ENCODE data around the gene CSNK1G2. TPM values are rescaled to one million over a fixed set of nuclear protein-coding genes. Genes with fewer than 3 reads are reported as not detected.

CSNK1G2 gene
- polyA plus RNA-seq, 1 experiment: 22.9 TPM

GRCh38 chr19:1917146-1917545, 23.8 kb upstream of the CSNK1G2 start:
- no peaks in the 10 kb centered on the region for H3K27me3 ChIP-seq (ENCODE audit: control insufficient read depth, insufficient read depth, low read length)
- no peak overlapping the region for H3K27ac ChIP-seq (ENCODE audit: low read depth, low read length)
- CTCF ChIA-PET: interaction anchor here (4.3 kb wide), 1 partner anchor 13 kb away, joined by 15 read pairs; no protein-coding TSS in a partner anchor
- no peak for TF ChIP-seq CTCF (IDR thresholded peaks at IDR 0.05; ENCODE audit: low read depth, low read length)
- POLR2A ChIA-PET: no interaction called here
- H3K4me3 ChIP-seq (ENCODE audit: low read depth, low read length): no peak overlapping the region
- DNase-seq (ENCODE audit: low read depth, low spot score): no peak
- H3K9me3 ChIP-seq (ENCODE audit: control insufficient read depth, insufficient read depth, low read length): peaks cover 9% of the 10 kb centered on the region; the same call in 1 of the 2 replicates

- H3K27me3 ChIP-seq (ENCODE audit: control insufficient read depth, insufficient read depth, low read length): no peaks in the 10 kb centered on the region
- no peak overlapping the region for H3K4me3 ChIP-seq (ENCODE audit: low read depth, low read length)
- ChIA-PET CTCF (no interaction called here), POLR2A (interaction anchor here (0.7 kb wide), 1 partner anchor 27 kb away, joined by 3 read pairs; no protein-coding TSS in a partner anchor)
- H3K27ac ChIP-seq (ENCODE audit: low read depth, low read length): no peak overlapping the region
- TF ChIP-seq CTCF (IDR thresholded peaks at IDR 0.05; ENCODE audit: low read depth, low read length): no peak
- no peak for DNase-seq (ENCODE audit: low read depth, low spot score)
- H3K9me3 ChIP-seq (ENCODE audit: control insufficient read depth, insufficient read depth, low read length): peaks cover 13% of the 10 kb centered on the region; the same call in 1 of the 2 replicates
Measured at GRCh38 chr19:1917926-1918325, 23.0 kb upstream of the CSNK1G2 start.

GRCh38 chr19:1918975-1919374, 22.0 kb upstream of the CSNK1G2 start:
- peaks cover 11% of the 10 kb centered on the region; the same call in 1 of the 2 replicates for H3K9me3 ChIP-seq (ENCODE audit: control insufficient read depth, insufficient read depth, low read length)
- ChIA-PET POLR2A (no interaction called here), CTCF (no interaction called here)
- H3K27me3 ChIP-seq (ENCODE audit: control insufficient read depth, insufficient read depth, low read length): no peaks in the 10 kb centered on the region
- DNase-seq (ENCODE audit: low read depth, low spot score): no peak
- H3K4me3 ChIP-seq (ENCODE audit: low read depth, low read length): no peak overlapping the region
- no peak for TF ChIP-seq CTCF (IDR thresholded peaks at IDR 0.05; ENCODE audit: low read depth, low read length)
- H3K27ac ChIP-seq (ENCODE audit: low read depth, low read length): no peak overlapping the region

GRCh38 chr19:1920644-1921043, 20.3 kb upstream of the CSNK1G2 start:
- H3K27me3 ChIP-seq (ENCODE audit: control insufficient read depth, insufficient read depth, low read length): no peaks in the 10 kb centered on the region
- H3K4me3 ChIP-seq (ENCODE audit: low read depth, low read length): no peak overlapping the region
- ChIA-PET POLR2A (no interaction called here), CTCF (interaction anchor here (0.9 to 1.2 kb wide), 2 partner anchors 9 kb away, joined by 4 read pairs; no protein-coding TSS in a partner anchor)
- H3K9me3 ChIP-seq (ENCODE audit: control insufficient read depth, insufficient read depth, low read length): peaks cover 7% of the 10 kb centered on the region; the same call in 1 of the 2 replicates
- no peak for DNase-seq (ENCODE audit: low read depth, low spot score)
- H3K27ac ChIP-seq (ENCODE audit: low read depth, low read length): no peak overlapping the region
- TF ChIP-seq CTCF (IDR thresholded peaks at IDR 0.05; ENCODE audit: low read depth, low read length): no peak

GRCh38 chr19:1921326-1921725, 19.6 kb upstream of the CSNK1G2 start:
- no peak for TF ChIP-seq CTCF (IDR thresholded peaks at IDR 0.05; ENCODE audit: low read depth, low read length)
- ChIA-PET POLR2A (no interaction called here), CTCF (interaction anchor here (1.2 kb wide), 1 partner anchor 9 kb away, joined by 4 read pairs; no protein-coding TSS in a partner anchor)
- H3K27me3 ChIP-seq (ENCODE audit: control insufficient read depth, insufficient read depth, low read length): no peaks in the 10 kb centered on the region
- peaks cover 7% of the 10 kb centered on the region; the same call in 1 of the 2 replicates for H3K9me3 ChIP-seq (ENCODE audit: control insufficient read depth, insufficient read depth, low read length)
- H3K4me3 ChIP-seq (ENCODE audit: low read depth, low read length): no peak overlapping the region
- no peak overlapping the region for H3K27ac ChIP-seq (ENCODE audit: low read depth, low read length)
- DNase-seq (ENCODE audit: low read depth, low spot score): no peak
